GM12891 (cell line): Measurements from ENCODE around the gene DCDC2C.

Source experiments
- PAX5 ChIP-seq: IDR thresholded peaks from 2 replicates; pipeline ENCODE4 v1.6.1; 2011; ENCODE audit warnings: low read length, moderate library complexity, mild to moderate bottlenecking; ENCODE audit not compliant: insufficient read depth, severe bottlenecking
- POLR2A ChIP-seq: IDR thresholded peaks from 2 replicates; pipeline ENCODE4 v1.6.1; 2011; ENCODE audit warnings: low read depth, low read length, control low read depth
- POLR2AphosphoS5 ChIP-seq: IDR thresholded peaks from 2 replicates; pipeline ENCODE4 v1.6.1; 2011; ENCODE audit warnings: low read depth, low read length, control low read depth
- POU2F2 ChIP-seq: IDR thresholded peaks from 2 replicates; pipeline ENCODE4 v1.6.1; 2011; ENCODE audit warnings: low read depth, mild to moderate bottlenecking, control low read depth, low read length, moderate library complexity
- TAF1 ChIP-seq: IDR thresholded peaks from 2 replicates; pipeline ENCODE4 v1.6.1; 2011; ENCODE audit warnings: low read depth, low read length, control low read depth

GRCh38 chr2:3730646-3731045 lies 27.3 kb downstream of the DCDC2C start:
- TF ChIP-seq POLR2AphosphoS5 (no peak), POLR2A (no peak), TAF1 (no peak), POU2F2 (no peak), PAX5 (no peak)
